RWPE2 (cell line): ENCODE results near the gene ABCC1.

Experiments used
- ATAC-seq: fragments of 200-7000 bp; cut with Tn5 transposase; 3 replicates; pipeline ENCODE4 v1.9.1; 2021; ENCODE audit warnings: low read depth
- DNase-seq: peaks from one replicate; pipeline ENCODE4 v3.0.0-alpha.2; 2020; ENCODE audit warnings: low spot score
- H3K27ac ChIP-seq: fragments of 450-650 bp; 2 replicates; pipeline ENCODE4 v1.5.1; 2017; ENCODE audit warnings: mild to moderate bottlenecking; ENCODE audit not compliant: poor library complexity, severe bottlenecking
- H3K27me3 ChIP-seq: fragments of 250-450 bp; sonication (Bioruptor Pico); 2 replicates; pipeline ENCODE4 v1.5.1; 2021; ENCODE audit warnings: mild to moderate bottlenecking, moderate library complexity; ENCODE audit not compliant: insufficient read depth, poor library complexity, severe bottlenecking
- H3K36me3 ChIP-seq: fragments of 250-450 bp; sonication (Bioruptor Pico); 2 replicates; pipeline ENCODE4 v1.5.1; 2020; ENCODE audit warnings: low read depth, mild to moderate bottlenecking, moderate library complexity
- H3K4me1 ChIP-seq: fragments of 250-450 bp; sonication (Bioruptor Pico); 2 replicates; pipeline ENCODE4 v1.5.1; 2021; ENCODE audit warnings: mild to moderate bottlenecking, moderate library complexity; ENCODE audit not compliant: insufficient read depth, poor library complexity, severe bottlenecking
- H3K4me3 ChIP-seq: fragments of 250-450 bp; sonication (Bioruptor Pico); 2 replicates; pipeline ENCODE4 v1.5.1; 2021; ENCODE audit warnings: mild to moderate bottlenecking, moderate library complexity; ENCODE audit not compliant: severe bottlenecking
- H3K9me3 ChIP-seq: fragments of 250-450 bp; sonication (Bioruptor Pico); 2 replicates; pipeline ENCODE4 v1.5.1; 2021; ENCODE audit warnings: mild to moderate bottlenecking, moderate library complexity; ENCODE audit not compliant: severe bottlenecking
- CTCF ChIP-seq: fragments of 450-650 bp; IDR thresholded peaks from one replicate; pipeline ENCODE4 v1.5.1; 2017; ENCODE audit warnings: mild to moderate bottlenecking, moderate library complexity; ENCODE audit not compliant: poor library complexity, severe bottlenecking

Gene ABCC1

GRCh38 chr16:15993946-15994665 is 44.7 kb downstream of the ABCC1 start:
- ATAC-seq, result no peak
- Histone ChIP-seq H3K27ac (no peak overlapping the region), H3K4me3 (no peak overlapping the region), H3K27me3 (no peaks in the 10 kb centered on the region), H3K4me1 (peaks cover 34% of the 10 kb centered on the region), H3K36me3 (peaks cover 15% of the 10 kb centered on the region), H3K9me3 (no peaks in the 10 kb centered on the region)
- no peak for TF ChIP-seq CTCF
- DNase-seq, result no peak

- H3K4me3 ChIP-seq, result no peak overlapping the region
- H3K9me3 ChIP-seq, result no peaks in the 10 kb centered on the region
- peaks cover 29% of the 10 kb centered on the region for H3K4me1 ChIP-seq
- H3K27me3 ChIP-seq, result no peaks in the 10 kb centered on the region
- peaks cover 15% of the 10 kb centered on the region for H3K36me3 ChIP-seq
- peak overlapping the region; percentile 71 for H3K27ac ChIP-seq
- ATAC-seq, result peak; percentile 60
- DNase-seq, result no peak
- no peak for TF ChIP-seq CTCF
Measured at GRCh38 chr16:15996432-15997109, 47.2 kb downstream of the ABCC1 start.

- TF ChIP-seq CTCF, result no peak
- no peak for ATAC-seq
- peaks cover 35% of the 10 kb centered on the region for H3K4me1 ChIP-seq
Measured at GRCh38 chr16:16000685-16001084, 51.3 kb downstream of the ABCC1 start.

GRCh38 chr16:16001596-16002255 is 52.3 kb downstream of the ABCC1 start:
- Histone ChIP-seq H3K27me3 (no peaks in the 10 kb centered on the region), H3K36me3 (no peaks in the 10 kb centered on the region), H3K4me1 (peaks cover 27% of the 10 kb centered on the region), H3K4me3 (no peak overlapping the region), H3K9me3 (no peaks in the 10 kb centered on the region), H3K27ac (no peak overlapping the region)
- ATAC-seq (no peak), DNase-seq (no peak)
- no peak for TF ChIP-seq CTCF

More at GRCh38 chr16:16000685-16001084, 51.3 kb downstream of the ABCC1 start:
- H3K27me3 ChIP-seq, result no peaks in the 10 kb centered on the region
- no peaks in the 10 kb centered on the region; the same call in 1 of the 2 replicates for H3K36me3 ChIP-seq
- H3K27ac ChIP-seq, result no peak overlapping the region
- H3K4me3 ChIP-seq, result no peak overlapping the region
- H3K9me3 ChIP-seq, result no peaks in the 10 kb centered on the region
- no peak for DNase-seq
